WTC11 (cell line): ENCODE results near the gene CCDC60.

ENCODE experiments used
- ATF2 ChIP-seq: sonication (generic); formaldehyde crosslinking; IDR thresholded peaks from 2 replicates; pipeline ENCODE4 v1.8.1; 2022; ENCODE audit warnings: low read depth, missing genetic modification reagents, borderline replicate concordance
- CBFB ChIP-seq: sonication (generic); formaldehyde crosslinking; IDR thresholded peaks from 2 replicates; pipeline ENCODE4 v1.8.1; 2022; ENCODE audit warnings: mild to moderate bottlenecking, low read depth, missing genetic modification reagents
- CREM ChIP-seq: sonication (generic); formaldehyde crosslinking; IDR thresholded peaks from 2 replicates; pipeline ENCODE4 v1.8.1; 2022; ENCODE audit warnings: mild to moderate bottlenecking, missing genetic modification reagents, moderate library complexity
- HMGXB4 ChIP-seq: sonication (generic); formaldehyde crosslinking; IDR thresholded peaks from 2 replicates; pipeline ENCODE4 v1.8.1; 2023; ENCODE audit warnings: mild to moderate bottlenecking, moderate library complexity, missing genetic modification reagents
- JUN ChIP-seq: sonication (generic); formaldehyde crosslinking; IDR thresholded peaks from 2 replicates; pipeline ENCODE4 v1.8.0; 2023; ENCODE audit warnings: mild to moderate bottlenecking, missing genetic modification reagents
- NR3C1 ChIP-seq: sonication (generic); formaldehyde crosslinking; conservative IDR thresholded peaks from 2 replicates; pipeline ENCODE4 v1.8.1; 2023; ENCODE audit warnings: low read depth, mild to moderate bottlenecking, missing genetic modification reagents
- ZBTB21 ChIP-seq: sonication (generic); formaldehyde crosslinking; IDR thresholded peaks from 2 replicates; pipeline ENCODE4 v1.8.1; 2023; ENCODE audit warnings: mild to moderate bottlenecking, missing genetic modification reagents, borderline replicate concordance
- ZNF263 ChIP-seq: sonication (generic); formaldehyde crosslinking; IDR thresholded peaks from 2 replicates; pipeline ENCODE4 v1.8.1; 2022; ENCODE audit warnings: low read depth, mild to moderate bottlenecking, moderate library complexity, missing genetic modification reagents
- ZNF396 ChIP-seq: fragments of 250-450 bp; sonication (Bioruptor Pico); IDR thresholded peaks from 2 replicates; pipeline ENCODE4 v1.8.0; 2021; ENCODE audit warnings: mild to moderate bottlenecking, moderate library complexity, borderline replicate concordance
- TF ChIP-seq, protein P1 (sequence below): fragments of 200-600 bp; IDR thresholded peaks from 2 replicates; pipeline ENCODE4 v1.8.0; 2022; ENCODE audit warnings: antibody characterized with exemption
- TF ChIP-seq, protein P2 (sequence below): sonication (generic); formaldehyde crosslinking; IDR thresholded peaks from 2 replicates; pipeline ENCODE4 v1.8.0; 2022; ENCODE audit warnings: mild to moderate bottlenecking, missing genetic modification reagents
- TF ChIP-seq, protein P3 (sequence below): sonication (generic); formaldehyde crosslinking; IDR thresholded peaks from 2 replicates; pipeline ENCODE4 v1.8.1; 2022; ENCODE audit warnings: low read depth, mild to moderate bottlenecking, moderate library complexity, missing genetic modification reagents, borderline replicate concordance

DNA sequence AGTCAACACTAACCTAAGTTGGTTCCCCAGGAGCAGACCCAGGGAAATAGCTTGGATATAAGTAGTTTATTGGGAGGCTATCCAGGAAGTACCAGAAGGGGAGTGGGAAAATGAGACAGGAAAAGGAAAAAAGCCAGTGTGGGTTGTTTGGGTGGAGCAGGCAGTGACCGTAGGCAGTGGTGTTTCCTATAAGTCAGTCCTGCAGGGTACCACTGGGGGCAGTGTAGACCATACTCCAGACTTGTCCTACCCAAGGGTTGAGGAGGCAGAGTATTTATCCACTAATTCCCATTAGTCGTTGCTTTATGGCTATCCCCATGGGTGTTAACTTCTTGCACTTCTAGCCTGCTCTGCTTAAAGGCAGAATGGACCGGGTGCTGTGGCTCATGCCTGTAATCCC is 6.4 kb upstream of the CCDC60 start:
- TF ChIP-seq, protein P1, sequence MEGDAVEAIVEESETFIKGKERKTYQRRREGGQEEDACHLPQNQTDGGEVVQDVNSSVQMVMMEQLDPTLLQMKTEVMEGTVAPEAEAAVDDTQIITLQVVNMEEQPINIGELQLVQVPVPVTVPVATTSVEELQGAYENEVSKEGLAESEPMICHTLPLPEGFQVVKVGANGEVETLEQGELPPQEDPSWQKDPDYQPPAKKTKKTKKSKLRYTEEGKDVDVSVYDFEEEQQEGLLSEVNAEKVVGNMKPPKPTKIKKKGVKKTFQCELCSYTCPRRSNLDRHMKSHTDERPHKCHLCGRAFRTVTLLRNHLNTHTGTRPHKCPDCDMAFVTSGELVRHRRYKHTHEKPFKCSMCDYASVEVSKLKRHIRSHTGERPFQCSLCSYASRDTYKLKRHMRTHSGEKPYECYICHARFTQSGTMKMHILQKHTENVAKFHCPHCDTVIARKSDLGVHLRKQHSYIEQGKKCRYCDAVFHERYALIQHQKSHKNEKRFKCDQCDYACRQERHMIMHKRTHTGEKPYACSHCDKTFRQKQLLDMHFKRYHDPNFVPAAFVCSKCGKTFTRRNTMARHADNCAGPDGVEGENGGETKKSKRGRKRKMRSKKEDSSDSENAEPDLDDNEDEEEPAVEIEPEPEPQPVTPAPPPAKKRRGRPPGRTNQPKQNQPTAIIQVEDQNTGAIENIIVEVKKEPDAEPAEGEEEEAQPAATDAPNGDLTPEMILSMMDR: peak; percentile 67
- no peak for TF ChIP-seq CBFB (CRISPR knock-in tag)
- TF ChIP-seq CREM (CRISPR knock-in tag): no peak
- no peak for TF ChIP-seq ZNF396
- TF ChIP-seq, protein P2, sequence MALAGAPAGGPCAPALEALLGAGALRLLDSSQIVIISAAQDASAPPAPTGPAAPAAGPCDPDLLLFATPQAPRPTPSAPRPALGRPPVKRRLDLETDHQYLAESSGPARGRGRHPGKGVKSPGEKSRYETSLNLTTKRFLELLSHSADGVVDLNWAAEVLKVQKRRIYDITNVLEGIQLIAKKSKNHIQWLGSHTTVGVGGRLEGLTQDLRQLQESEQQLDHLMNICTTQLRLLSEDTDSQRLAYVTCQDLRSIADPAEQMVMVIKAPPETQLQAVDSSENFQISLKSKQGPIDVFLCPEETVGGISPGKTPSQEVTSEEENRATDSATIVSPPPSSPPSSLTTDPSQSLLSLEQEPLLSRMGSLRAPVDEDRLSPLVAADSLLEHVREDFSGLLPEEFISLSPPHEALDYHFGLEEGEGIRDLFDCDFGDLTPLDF (CRISPR knock-in tag): no peak
- TF ChIP-seq HMGXB4 (CRISPR knock-in tag): no peak
- no peak for TF ChIP-seq JUN
- TF ChIP-seq NR3C1: no peak
- no peak for TF ChIP-seq ZNF263 (CRISPR knock-in tag)
- no peak for TF ChIP-seq ATF2 (CRISPR knock-in tag)
- TF ChIP-seq, protein P3, sequence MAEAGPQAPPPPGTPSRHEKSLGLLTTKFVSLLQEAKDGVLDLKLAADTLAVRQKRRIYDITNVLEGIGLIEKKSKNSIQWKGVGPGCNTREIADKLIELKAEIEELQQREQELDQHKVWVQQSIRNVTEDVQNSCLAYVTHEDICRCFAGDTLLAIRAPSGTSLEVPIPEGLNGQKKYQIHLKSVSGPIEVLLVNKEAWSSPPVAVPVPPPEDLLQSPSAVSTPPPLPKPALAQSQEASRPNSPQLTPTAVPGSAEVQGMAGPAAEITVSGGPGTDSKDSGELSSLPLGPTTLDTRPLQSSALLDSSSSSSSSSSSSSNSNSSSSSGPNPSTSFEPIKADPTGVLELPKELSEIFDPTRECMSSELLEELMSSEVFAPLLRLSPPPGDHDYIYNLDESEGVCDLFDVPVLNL (CRISPR knock-in tag): no peak
- no peak for TF ChIP-seq ZBTB21 (CRISPR knock-in tag)
